ENCODE measurements around the gene CTSL.

The CTSL gene

GRCh38 chr9:87684627-87685219 is 41.2 kb upstream of the CTSL start:
- WGBS, 2 experiments = 55 to 56% methylated on average over 11 of the region's 11 CpGs

GRCh38 chr9:87685441-87685840 is 40.5 kb upstream of the CTSL start:
- no peaks in the 10 kb centered on the region for H3K4me1 ChIP-seq (ENCODE audit: control insufficient read depth, insufficient read depth, low read length)
- H3K27me3 ChIP-seq (ENCODE audit: control insufficient read depth, insufficient read depth, low read length, poor library complexity, severe bottlenecking) = no peaks in the 10 kb centered on the region
- H3K9me3 ChIP-seq (ENCODE audit: control insufficient read depth, low read length) = no peaks in the 10 kb centered on the region
- peaks cover 11% of the 10 kb centered on the region for H3K36me3 ChIP-seq (ENCODE audit: control insufficient read depth, insufficient read depth, low read length)
- no peak overlapping the region for H3K4me3 ChIP-seq (ENCODE audit: insufficient read depth, low read depth, low read length)
- 90 to 93% methylated on average over 4 of the region's 4 CpGs for WGBS, 2 experiments
- H3K27ac ChIP-seq (ENCODE audit: insufficient read depth, low read depth, low read length, poor library complexity, severe bottlenecking) = no peak overlapping the region

More at GRCh38 chr9:87684627-87685219, 41.2 kb upstream of the CTSL start:
- Histone ChIP-seq H3K9me3 (ENCODE audit: control insufficient read depth, low read length) (no peaks in the 10 kb centered on the region), H3K4me1 (ENCODE audit: control insufficient read depth, insufficient read depth, low read length) (no peaks in the 10 kb centered on the region), H3K36me3 (ENCODE audit: control insufficient read depth, insufficient read depth, low read length) (peaks cover 11% of the 10 kb centered on the region), H3K27me3 (ENCODE audit: control insufficient read depth, insufficient read depth, low read length, poor library complexity, severe bottlenecking) (no peaks in the 10 kb centered on the region), H3K4me3 (ENCODE audit: insufficient read depth, low read depth, low read length) (no peak overlapping the region), H3K27ac (ENCODE audit: insufficient read depth, low read depth, low read length, poor library complexity, severe bottlenecking) (no peak overlapping the region)

- H3K4me1 ChIP-seq (ENCODE audit: control insufficient read depth, insufficient read depth, low read length) = no peaks in the 10 kb centered on the region
- H3K27me3 ChIP-seq (ENCODE audit: control insufficient read depth, insufficient read depth, low read length, poor library complexity, severe bottlenecking) = no peaks in the 10 kb centered on the region
- no peak overlapping the region for H3K4me3 ChIP-seq (ENCODE audit: insufficient read depth, low read depth, low read length)
- WGBS, 2 experiments = 80 to 86% methylated on average over 14 of the region's 14 CpGs
- peak overlapping the region; percentile 50 for H3K27ac ChIP-seq (ENCODE audit: insufficient read depth, low read depth, low read length, poor library complexity, severe bottlenecking)
- H3K36me3 ChIP-seq (ENCODE audit: control insufficient read depth, insufficient read depth, low read length) = peaks cover 11% of the 10 kb centered on the region
- no peaks in the 10 kb centered on the region for H3K9me3 ChIP-seq (ENCODE audit: control insufficient read depth, low read length)
These were observed 39.9 kb upstream of the CTSL start for GRCh38 chr9:87685871-87686519.

GRCh38 chr9:87686520-87687090 is 39.3 kb upstream of the CTSL start:
- Histone ChIP-seq H3K4me1 (ENCODE audit: control insufficient read depth, insufficient read depth, low read length) (no peaks in the 10 kb centered on the region), H3K9me3 (ENCODE audit: control insufficient read depth, low read length) (no peaks in the 10 kb centered on the region), H3K4me3 (ENCODE audit: insufficient read depth, low read depth, low read length) (no peak overlapping the region), H3K36me3 (ENCODE audit: control insufficient read depth, insufficient read depth, low read length) (peaks cover 6% of the 10 kb centered on the region), H3K27ac (ENCODE audit: insufficient read depth, low read depth, low read length, poor library complexity, severe bottlenecking) (no peak overlapping the region), H3K27me3 (ENCODE audit: control insufficient read depth, insufficient read depth, low read length, poor library complexity, severe bottlenecking) (no peaks in the 10 kb centered on the region)
- WGBS, 2 experiments = 94% methylated on average over 14 of the region's 14 CpGs

- Histone ChIP-seq H3K4me1 (ENCODE audit: control insufficient read depth, insufficient read depth, low read length) (no peaks in the 10 kb centered on the region), H3K27ac (ENCODE audit: insufficient read depth, low read depth, low read length, poor library complexity, severe bottlenecking) (no peak overlapping the region), H3K36me3 (ENCODE audit: control insufficient read depth, insufficient read depth, low read length) (peaks cover under 1% of the 10 kb centered on the region), H3K27me3 (ENCODE audit: control insufficient read depth, insufficient read depth, low read length, poor library complexity, severe bottlenecking) (no peaks in the 10 kb centered on the region), H3K4me3 (ENCODE audit: insufficient read depth, low read depth, low read length) (no peak overlapping the region), H3K9me3 (ENCODE audit: control insufficient read depth, low read length) (no peaks in the 10 kb centered on the region)
- WGBS, 2 experiments = 75 to 88% methylated on average over 4 of the region's 4 CpGs
These were observed 38.7 kb upstream of the CTSL start for GRCh38 chr9:87687207-87687606.

- no peaks in the 10 kb centered on the region for H3K27me3 ChIP-seq (ENCODE audit: control insufficient read depth, insufficient read depth, low read length, poor library complexity, severe bottlenecking)
- no peaks in the 10 kb centered on the region for H3K4me1 ChIP-seq (ENCODE audit: control insufficient read depth, insufficient read depth, low read length)
- no peak overlapping the region for H3K4me3 ChIP-seq (ENCODE audit: insufficient read depth, low read depth, low read length)
- 93 to 94% methylated on average over 3 of the region's 3 CpGs for WGBS, 2 experiments
- H3K9me3 ChIP-seq (ENCODE audit: control insufficient read depth, low read length) = no peaks in the 10 kb centered on the region
- H3K27ac ChIP-seq (ENCODE audit: insufficient read depth, low read depth, low read length, poor library complexity, severe bottlenecking) = no peak overlapping the region
- no peaks in the 10 kb centered on the region for H3K36me3 ChIP-seq (ENCODE audit: control insufficient read depth, insufficient read depth, low read length)
These were observed 31.6 kb upstream of the CTSL start for GRCh38 chr9:87694236-87694755.

GRCh38 chr9:87695523-87695922 is 30.4 kb upstream of the CTSL start:
- no peaks in the 10 kb centered on the region for H3K27me3 ChIP-seq (ENCODE audit: control insufficient read depth, insufficient read depth, low read length, poor library complexity, severe bottlenecking)
- no peak overlapping the region for H3K4me3 ChIP-seq (ENCODE audit: insufficient read depth, low read depth, low read length)
- no peaks in the 10 kb centered on the region for H3K9me3 ChIP-seq (ENCODE audit: control insufficient read depth, low read length)
- no peaks in the 10 kb centered on the region for H3K4me1 ChIP-seq (ENCODE audit: control insufficient read depth, insufficient read depth, low read length)
- no peak overlapping the region for H3K27ac ChIP-seq (ENCODE audit: insufficient read depth, low read depth, low read length, poor library complexity, severe bottlenecking)
- no peaks in the 10 kb centered on the region for H3K36me3 ChIP-seq (ENCODE audit: control insufficient read depth, insufficient read depth, low read length)
- WGBS, 2 experiments = 86 to 97% methylated on average over 1 of the region's 1 CpG

- WGBS, 2 experiments = 93 to 98% methylated on average over 7 of the region's 7 CpGs
- Histone ChIP-seq H3K4me1 (ENCODE audit: control insufficient read depth, insufficient read depth, low read length) (peaks cover 5% of the 10 kb centered on the region), H3K4me3 (ENCODE audit: insufficient read depth, low read depth, low read length) (no peak overlapping the region), H3K36me3 (ENCODE audit: control insufficient read depth, insufficient read depth, low read length) (no peaks in the 10 kb centered on the region), H3K27me3 (ENCODE audit: control insufficient read depth, insufficient read depth, low read length, poor library complexity, severe bottlenecking) (no peaks in the 10 kb centered on the region), H3K9me3 (ENCODE audit: control insufficient read depth, low read length) (no peaks in the 10 kb centered on the region), H3K27ac (ENCODE audit: insufficient read depth, low read depth, low read length, poor library complexity, severe bottlenecking) (no peak overlapping the region)
These were observed 29.3 kb upstream of the CTSL start for GRCh38 chr9:87696641-87697040.

- WGBS, 2 experiments = 91 to 95% methylated on average over 14 of the region's 14 CpGs
- Histone ChIP-seq H3K27me3 (ENCODE audit: control insufficient read depth, insufficient read depth, low read length, poor library complexity, severe bottlenecking) (no peaks in the 10 kb centered on the region), H3K9me3 (ENCODE audit: control insufficient read depth, low read length) (no peaks in the 10 kb centered on the region), H3K4me3 (ENCODE audit: insufficient read depth, low read depth, low read length) (no peak overlapping the region), H3K36me3 (ENCODE audit: control insufficient read depth, insufficient read depth, low read length) (no peaks in the 10 kb centered on the region), H3K27ac (ENCODE audit: insufficient read depth, low read depth, low read length, poor library complexity, severe bottlenecking) (no peak overlapping the region), H3K4me1 (ENCODE audit: control insufficient read depth, insufficient read depth, low read length) (peaks cover 12% of the 10 kb centered on the region)
These were observed 27.7 kb upstream of the CTSL start for GRCh38 chr9:87698069-87698809.

- Histone ChIP-seq H3K27me3 (ENCODE audit: control insufficient read depth, insufficient read depth, low read length, poor library complexity, severe bottlenecking) (no peaks in the 10 kb centered on the region), H3K4me1 (ENCODE audit: control insufficient read depth, insufficient read depth, low read length) (peaks cover 12% of the 10 kb centered on the region), H3K9me3 (ENCODE audit: control insufficient read depth, low read length) (no peaks in the 10 kb centered on the region), H3K27ac (ENCODE audit: insufficient read depth, low read depth, low read length, poor library complexity, severe bottlenecking) (no peak overlapping the region), H3K4me3 (ENCODE audit: insufficient read depth, low read depth, low read length) (no peak overlapping the region), H3K36me3 (ENCODE audit: control insufficient read depth, insufficient read depth, low read length) (no peaks in the 10 kb centered on the region)
- 93 to 94% methylated on average over 4 of the region's 4 CpGs for WGBS, 2 experiments
These were observed 26.1 kb upstream of the CTSL start for GRCh38 chr9:87699835-87700234.

All from ectodermal cell (in vitro differentiated cells).